K562 (cell line): ENCODE measurements around the gene FCAMR. TPM values are rescaled to one million over a fixed set of nuclear protein-coding genes. Genes with fewer than 3 reads are reported as not detected.

Experiments used
- BCLAF1 ChIP-seq, 2 experiments: fragments of 450-650 bp in 1 of 2; IDR thresholded peaks; 2 replicates each; pipeline ENCODE4 v1.6.1; 2011 to 2017; ENCODE audit warnings: low read depth in 2 of 2, antibody characterized with exemption in 1 of 2, borderline replicate concordance in 1 of 2, low read length in 1 of 2, mild to moderate bottlenecking in 1 of 2, mixed read lengths in 1 of 2; ENCODE audit not compliant: control insufficient read depth in 1 of 2
- CBFA2T2 ChIP-seq: fragments of 450-650 bp; conservative IDR thresholded peaks from 2 replicates; pipeline ENCODE4 v1.6.1; 2017; ENCODE audit warnings: mild to moderate bottlenecking
- ILK ChIP-seq: fragments of 450-650 bp; IDR thresholded peaks from 2 replicates; pipeline ENCODE4 v1.6.1; 2016; ENCODE audit warnings: missing genetic modification characterization, low read depth, mild to moderate bottlenecking, missing compliant biosample characterization, moderate library complexity, borderline replicate concordance
- MAFG ChIP-seq: fragments of 450-650 bp; conservative IDR thresholded peaks from 2 replicates; pipeline ENCODE4 v1.6.1; 2016; ENCODE audit warnings: missing genetic modification characterization, missing compliant biosample characterization
- MEF2D ChIP-seq: conservative IDR thresholded peaks from 2 replicates; pipeline ENCODE4 v1.6.1; 2016; ENCODE audit warnings: low read depth, missing genetic modification characterization, missing compliant biosample characterization
- NR2C1 ChIP-seq, 2 experiments: fragments of 450-650 bp; IDR thresholded peaks; 2 replicates each; pipeline ENCODE4 v1.6.1; 2017; ENCODE audit warnings: mild to moderate bottlenecking in 2 of 2, antibody characterized with exemption in 1 of 2, inconsistent platforms in 1 of 2, missing compliant biosample characterization in 1 of 2, missing genetic modification characterization in 1 of 2
- OTX1 ChIP-seq: fragments of 450-650 bp; formaldehyde crosslinking; IDR thresholded peaks from 2 replicates; pipeline ENCODE4 v1.4.0; 2022; ENCODE audit warnings: mild to moderate bottlenecking
- POLR2G ChIP-seq: fragments of 200-400 bp; formaldehyde crosslinking; IDR thresholded peaks from 2 replicates; pipeline ENCODE4 v1.6.1; 2017; ENCODE audit warnings: low read depth, mild to moderate bottlenecking, antibody characterized with exemption, low read length, moderate library complexity
- U2AF2 ChIP-seq: fragments of 200-400 bp; formaldehyde crosslinking; optimal IDR thresholded peaks from 2 replicates; pipeline ENCODE3; 2017; ENCODE audit warnings: low read depth, mild to moderate bottlenecking, low read length
- ZNF436 ChIP-seq: fragments of 250-450, 450-650 bp; sonication (Bioruptor Pico); formaldehyde crosslinking; IDR thresholded peaks from 2 replicates; pipeline ENCODE4 v1.7.0; 2020; ENCODE audit warnings: mild to moderate bottlenecking
- ZNF586 ChIP-seq: fragments of 450-650 bp; formaldehyde crosslinking; conservative IDR thresholded peaks from 2 replicates; pipeline ENCODE4 v1.4.0; 2020; ENCODE audit warnings: mild to moderate bottlenecking, moderate library complexity
- ZSCAN32 ChIP-seq: fragments of 450-650 bp; formaldehyde crosslinking; IDR thresholded peaks from 2 replicates; pipeline ENCODE4 v1.4.0; 2020; ENCODE audit warnings: mild to moderate bottlenecking, moderate library complexity
- polyA plus RNA-seq, 8 experiments: library from polyadenylated mRNA; depleted of rRNA in 4 of 8; stranded (reverse) in 5 of 8; unstranded in 3 of 8; fragments of >200 nt; fragmentation: Nextera tagmentation in 2 of 8; fragmentation: Illumina TruSeq in 1 of 8; extraction: Ambion mirVana in 2 of 8; extraction: Trizol in 1 of 8; gene quantifications; 2 replicates each; pipeline versions ENCODE4 v1.2.1 to v1.2.3, GENCODE V29; 2011 to 2014; ENCODE audit warnings: inconsistent platforms in 1 of 8, missing spikeins in 1 of 8
- total RNA-seq, 7 experiments: library from RNA; depleted of rRNA in 6 of 7; stranded (reverse); fragments of >200 nt in 6 of 7; fragmentation: Illumina TruSeq in 2 of 7; extraction: Trizol in 2 of 7; gene quantifications; 2 replicates each; pipeline versions ENCODE4 v1.2.1 to v1.2.3, GENCODE V29; 2011 to 2021; ENCODE audit warnings: low replicate concordance in 1 of 7
- TF ChIP-seq, protein P1 (sequence below), 3 experiments: fragments of 200-800 bp in 1 of 3; fragments of 250-450 bp in 1 of 3; fragments of 450-650 bp in 1 of 3; sonication (Bioruptor Pico) in 1 of 3; sonication (Bioruptor generic) in 1 of 3; formaldehyde crosslinking in 1 of 3; IDR thresholded peaks; 2 replicates each; pipeline versions ENCODE4 v1.6.1 to v1.8.0; 2016 to 2022; ENCODE audit warnings: mild to moderate bottlenecking in 2 of 3, missing genetic modification characterization in 2 of 3, missing compliant biosample characterization in 1 of 3, moderate library complexity in 1 of 3
- TF ChIP-seq, protein P2 (sequence below), 3 experiments: fragments of 200-800 bp in 1 of 3; sonication (Bioruptor generic) in 1 of 3; sonication (generic) in 1 of 3; formaldehyde crosslinking in 1 of 3; IDR thresholded peaks; 2 replicates each; pipeline versions ENCODE4 v1.6.1 to v1.8.0; 2016 to 2022; ENCODE audit warnings: mild to moderate bottlenecking in 2 of 3, missing compliant biosample characterization in 2 of 3, missing genetic modification characterization in 2 of 3, missing genetic modification reagents in 1 of 3
- TF ChIP-seq, protein P3 (sequence below): fragments of 450-650 bp; formaldehyde crosslinking; conservative IDR thresholded peaks from 2 replicates; pipeline ENCODE4 v1.4.0; 2022; ENCODE audit warnings: mild to moderate bottlenecking, missing genetic modification characterization

The FCAMR gene
- total and polyA plus RNA-seq, 9 of the 15 experiments (the other 6 are each of a cell fraction or from before 2014, with no cell fraction given) = not detected

- TF ChIP-seq, protein P1, sequence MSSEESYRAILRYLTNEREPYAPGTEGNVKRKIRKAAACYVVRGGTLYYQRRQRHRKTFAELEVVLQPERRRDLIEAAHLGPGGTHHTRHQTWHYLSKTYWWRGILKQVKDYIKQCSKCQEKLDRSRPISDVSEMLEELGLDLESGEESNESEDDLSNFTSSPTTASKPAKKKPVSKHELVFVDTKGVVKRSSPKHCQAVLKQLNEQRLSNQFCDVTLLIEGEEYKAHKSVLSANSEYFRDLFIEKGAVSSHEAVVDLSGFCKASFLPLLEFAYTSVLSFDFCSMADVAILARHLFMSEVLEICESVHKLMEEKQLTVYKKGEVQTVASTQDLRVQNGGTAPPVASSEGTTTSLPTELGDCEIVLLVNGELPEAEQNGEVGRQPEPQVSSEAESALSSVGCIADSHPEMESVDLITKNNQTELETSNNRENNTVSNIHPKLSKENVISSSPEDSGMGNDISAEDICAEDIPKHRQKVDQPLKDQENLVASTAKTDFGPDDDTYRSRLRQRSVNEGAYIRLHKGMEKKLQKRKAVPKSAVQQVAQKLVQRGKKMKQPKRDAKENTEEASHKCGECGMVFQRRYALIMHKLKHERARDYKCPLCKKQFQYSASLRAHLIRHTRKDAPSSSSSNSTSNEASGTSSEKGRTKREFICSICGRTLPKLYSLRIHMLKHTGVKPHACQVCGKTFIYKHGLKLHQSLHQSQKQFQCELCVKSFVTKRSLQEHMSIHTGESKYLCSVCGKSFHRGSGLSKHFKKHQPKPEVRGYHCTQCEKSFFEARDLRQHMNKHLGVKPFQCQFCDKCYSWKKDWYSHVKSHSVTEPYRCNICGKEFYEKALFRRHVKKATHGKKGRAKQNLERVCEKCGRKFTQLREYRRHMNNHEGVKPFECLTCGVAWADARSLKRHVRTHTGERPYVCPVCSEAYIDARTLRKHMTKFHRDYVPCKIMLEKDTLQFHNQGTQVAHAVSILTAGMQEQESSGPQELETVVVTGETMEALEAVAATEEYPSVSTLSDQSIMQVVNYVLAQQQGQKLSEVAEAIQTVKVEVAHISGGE (CRISPR knock-in tag; IDR thresholded peaks at IDR 0.05) = no peak
- TF ChIP-seq CBFA2T2 (peak; percentile 26; the same call in 1 of the 2 replicates), ZNF436 (CRISPR knock-in tag) (no peak), ILK (tag) (no peak), U2AF2 (no peak), ZSCAN32 (no peak), POLR2G (no peak), BCLAF1 (IDR thresholded peaks at IDR 0.05; ENCODE audit: borderline replicate concordance in 1 of 2, control insufficient read depth in 1 of 2, low read depth in 2 of 2, low read length in 1 of 2) (0 out of 4 replicates have a peak, but pooled peaks of 1 of the 2 experiments have one; percentile 0), OTX1 (0 out of 2 replicates have a peak, but pooled peaks have one; percentile 61), NR2C1 (IDR thresholded peaks at IDR 0.05) (peak; percentile 26; the same call in 1 of the 2 replicates), NR2C1 (tag; IDR thresholded peaks at IDR 0.05) (no peak), MAFG (tag) (no peak), MEF2D (tag) (no peak), ZNF586 (CRISPR knock-in tag) (no peak)
- TF ChIP-seq, protein P2, sequence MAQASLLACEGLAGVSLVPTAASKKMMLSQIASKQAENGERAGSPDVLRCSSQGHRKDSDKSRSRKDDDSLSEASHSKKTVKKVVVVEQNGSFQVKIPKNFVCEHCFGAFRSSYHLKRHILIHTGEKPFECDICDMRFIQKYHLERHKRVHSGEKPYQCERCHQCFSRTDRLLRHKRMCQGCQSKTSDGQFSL (CRISPR knock-in tag; IDR thresholded peaks at IDR 0.05) = peak; percentile 90
- TF ChIP-seq, protein P2 (tag; IDR thresholded peaks at IDR 0.05) = 0 out of 4 replicates have a peak, but pooled peaks of 1 of the 2 experiments have one; percentile 34
- TF ChIP-seq, protein P3, sequence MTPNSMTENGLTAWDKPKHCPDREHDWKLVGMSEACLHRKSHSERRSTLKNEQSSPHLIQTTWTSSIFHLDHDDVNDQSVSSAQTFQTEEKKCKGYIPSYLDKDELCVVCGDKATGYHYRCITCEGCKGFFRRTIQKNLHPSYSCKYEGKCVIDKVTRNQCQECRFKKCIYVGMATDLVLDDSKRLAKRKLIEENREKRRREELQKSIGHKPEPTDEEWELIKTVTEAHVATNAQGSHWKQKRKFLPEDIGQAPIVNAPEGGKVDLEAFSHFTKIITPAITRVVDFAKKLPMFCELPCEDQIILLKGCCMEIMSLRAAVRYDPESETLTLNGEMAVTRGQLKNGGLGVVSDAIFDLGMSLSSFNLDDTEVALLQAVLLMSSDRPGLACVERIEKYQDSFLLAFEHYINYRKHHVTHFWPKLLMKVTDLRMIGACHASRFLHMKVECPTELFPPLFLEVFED = peak; percentile 83
Observed at GRCh38 chr1:206923009-206923960, 47.0 kb downstream of the FCAMR start (continued).
